Measurements from ENCODE around the gene SS18L1. TPM values are rescaled to one million over a fixed set of nuclear protein-coding genes. Genes with fewer than 3 reads are reported as not detected.
A peak's percentile ranks its signal among the peaks of the same experiment; 100 is the strongest.

SS18L1 gene
- polyA plus RNA-seq, 1 of the 3 experiments (the other 2 are of a cell fraction) = 10.7 TPM

DNA sequence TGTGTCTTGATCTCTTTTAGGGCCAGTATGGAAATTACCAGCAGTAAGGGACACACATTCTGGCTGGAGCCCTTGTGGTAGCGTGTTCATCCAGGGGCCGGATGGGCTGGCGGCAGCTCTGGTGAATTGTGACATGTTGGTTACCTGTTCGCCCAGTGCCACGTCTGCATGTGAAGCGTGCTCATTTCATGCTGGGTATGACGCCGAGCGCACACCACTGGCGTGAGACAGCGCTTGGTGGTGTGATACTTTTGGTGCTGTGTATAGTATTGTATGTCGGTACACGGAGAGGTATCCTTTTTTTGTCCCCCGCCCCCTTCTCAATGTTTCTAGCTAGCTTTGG, 35.6 kb downstream of the SS18L1 start:
- Histone ChIP-seq H3K9ac (no peak overlapping the region), H3K27ac (ENCODE audit: low read depth in 2 of 2, low read length in 1 of 2) (no peak overlapping the region), H3K4me3 (ENCODE audit: low read depth in 2 of 2, low read length in 1 of 2) (no peak overlapping the region), H3K79me2 (ENCODE audit: insufficient read depth) (peaks cover 19% of the 10 kb centered on the region), H3F3A (replicated peaks; ENCODE audit: insufficient read depth) (peaks cover 23% of the 10 kb centered on the region), H4K20me1 (ENCODE audit: insufficient read depth) (no peaks in the 10 kb centered on the region), H3K27me3 (ENCODE audit: insufficient read depth) (no peaks in the 10 kb centered on the region), H2AFZ (ENCODE audit: low read depth) (no peak overlapping the region), H3K9me3 (no peaks in the 10 kb centered on the region), H3K9me2 (no peaks in the 10 kb centered on the region), H3K4me2 (no peak overlapping the region), H3K4me1 (ENCODE audit: control insufficient read depth in 1 of 2, insufficient read depth in 2 of 2, low read depth in 1 of 2, low read length in 1 of 2) (peaks cover 5 to 19% of the 10 kb centered on the region in 2 experiments; a peak in 1 of 4 replicates), H3K36me3 (replicated peaks in 1 of 2; ENCODE audit: control insufficient read depth in 1 of 2, insufficient read depth in 2 of 2, low read length in 1 of 2) (peaks cover 14 to 28% of the 10 kb centered on the region in 2 experiments)
- TF ChIP-seq MEF2A (IDR thresholded peaks at IDR 0.05; ENCODE audit: borderline replicate concordance, low read depth) (no peak), EZH2phosphoT487 (IDR thresholded peaks at IDR 0.05; ENCODE audit: borderline replicate concordance, low read depth) (no peak)
- WGBS (ENCODE audit: low lambda C conversion rate) = 95% methylated on average over 10 of the region's 14 CpGs
- ChIA-PET CTCF (no interaction called here), POLR2A (no interaction called here)
- DNase-seq = no peak

DNA sequence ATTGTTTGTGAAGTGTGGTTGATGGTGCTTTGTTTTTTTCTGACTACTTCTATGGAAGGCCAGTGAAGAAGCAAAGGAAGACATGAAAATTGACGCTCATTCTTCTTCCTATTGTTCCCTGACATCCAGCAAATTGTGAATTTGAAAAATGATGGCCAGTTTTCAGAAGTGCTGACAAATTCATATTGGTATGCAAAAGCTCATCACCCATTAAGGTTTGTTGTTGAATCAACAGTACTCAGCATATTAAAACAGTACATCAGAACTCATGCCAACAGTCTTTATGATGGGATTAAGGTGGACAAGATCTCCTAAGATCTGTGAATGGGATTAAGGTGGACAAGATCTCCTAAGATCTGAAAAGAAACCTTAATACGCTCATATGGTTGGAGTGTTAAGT, 38.2 kb downstream of the SS18L1 start:
- no peak for DNase-seq
- CTCF ChIA-PET = no interaction called here
- peaks cover 7 to 15% of the 10 kb centered on the region in 2 experiments for H3K36me3 ChIP-seq (replicated peaks in 1 of 2; ENCODE audit: control insufficient read depth in 1 of 2, insufficient read depth in 2 of 2, low read length in 1 of 2)
- H3K4me3 ChIP-seq (ENCODE audit: low read depth in 2 of 2, low read length in 1 of 2) = peak overlapping the region; percentile 92 to 98
- peak overlapping the region; percentile 97; the same call in 1 of the 2 replicates for H3K9ac ChIP-seq
- POLR2A ChIA-PET = no interaction called here
- 93% methylated on average over 2 of the region's 2 CpGs for WGBS (ENCODE audit: low lambda C conversion rate)
- H3K4me1 ChIP-seq (ENCODE audit: control insufficient read depth in 1 of 2, insufficient read depth in 2 of 2, low read depth in 1 of 2, low read length in 1 of 2) = peaks cover 6 to 19% of the 10 kb centered on the region in 2 experiments; a peak in 1 of 4 replicates
- H4K20me1 ChIP-seq (ENCODE audit: insufficient read depth) = peaks cover 2% of the 10 kb centered on the region; the same call in 1 of the 2 replicates
- H3K27ac ChIP-seq (ENCODE audit: low read depth in 2 of 2, low read length in 1 of 2) = peak overlapping the region in 1 of 2 experiments; percentile 94; a peak in 1 of 4 replicates
- H3K9me3 ChIP-seq = no peaks in the 10 kb centered on the region
- peak overlapping the region; percentile 89 for H3K4me2 ChIP-seq
- H3K9me2 ChIP-seq = no peaks in the 10 kb centered on the region
- peaks cover 25% of the 10 kb centered on the region for H3F3A ChIP-seq (replicated peaks; ENCODE audit: insufficient read depth)
- peaks cover 43% of the 10 kb centered on the region for H3K79me2 ChIP-seq (ENCODE audit: insufficient read depth)
- TF ChIP-seq RAD21 (IDR thresholded peaks at IDR 0.05; ENCODE audit: low read length) (no peak), SMC3 (IDR thresholded peaks at IDR 0.05; ENCODE audit: low read depth, low read length) (no peak), JUND (IDR thresholded peaks at IDR 0.05) (no peak), RXRA (IDR thresholded peaks at IDR 0.05; ENCODE audit: borderline replicate concordance, low read depth) (no peak), GATA2 (CRISPR knock-in tag; IDR thresholded peaks at IDR 0.05) (no peak), NRF1 (IDR thresholded peaks at IDR 0.05; ENCODE audit: low read depth, low read length) (no peak), NFIC (IDR thresholded peaks at IDR 0.05; ENCODE audit: borderline replicate concordance) (no peak), CHD2 (IDR thresholded peaks at IDR 0.05; ENCODE audit: low read length, partially characterized antibody) (no peak), YY1 (IDR thresholded peaks at IDR 0.05; ENCODE audit: low read depth) (no peak), GABPA (IDR thresholded peaks at IDR 0.05; ENCODE audit: low read depth) (no peak), ELF1 (IDR thresholded peaks at IDR 0.05) (no peak), RCOR1 (IDR thresholded peaks at IDR 0.05; ENCODE audit: low read length) (no peak)
- TF ChIP-seq, protein P1, sequence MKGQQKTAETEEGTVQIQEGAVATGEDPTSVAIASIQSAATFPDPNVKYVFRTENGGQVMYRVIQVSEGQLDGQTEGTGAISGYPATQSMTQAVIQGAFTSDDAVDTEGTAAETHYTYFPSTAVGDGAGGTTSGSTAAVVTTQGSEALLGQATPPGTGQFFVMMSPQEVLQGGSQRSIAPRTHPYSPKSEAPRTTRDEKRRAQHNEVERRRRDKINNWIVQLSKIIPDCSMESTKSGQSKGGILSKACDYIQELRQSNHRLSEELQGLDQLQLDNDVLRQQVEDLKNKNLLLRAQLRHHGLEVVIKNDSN (IDR thresholded peaks at IDR 0.05; ENCODE audit: borderline replicate concordance, low read depth) = no peak
- TF ChIP-seq, protein P2, sequence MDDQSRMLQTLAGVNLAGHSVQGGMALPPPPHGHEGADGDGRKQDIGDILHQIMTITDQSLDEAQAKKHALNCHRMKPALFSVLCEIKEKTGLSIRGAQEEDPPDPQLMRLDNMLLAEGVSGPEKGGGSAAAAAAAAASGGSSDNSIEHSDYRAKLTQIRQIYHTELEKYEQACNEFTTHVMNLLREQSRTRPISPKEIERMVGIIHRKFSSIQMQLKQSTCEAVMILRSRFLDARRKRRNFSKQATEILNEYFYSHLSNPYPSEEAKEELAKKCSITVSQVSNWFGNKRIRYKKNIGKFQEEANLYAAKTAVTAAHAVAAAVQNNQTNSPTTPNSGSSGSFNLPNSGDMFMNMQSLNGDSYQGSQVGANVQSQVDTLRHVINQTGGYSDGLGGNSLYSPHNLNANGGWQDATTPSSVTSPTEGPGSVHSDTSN (IDR thresholded peaks at IDR 0.05) = no peak
- TF ChIP-seq, protein P3, sequence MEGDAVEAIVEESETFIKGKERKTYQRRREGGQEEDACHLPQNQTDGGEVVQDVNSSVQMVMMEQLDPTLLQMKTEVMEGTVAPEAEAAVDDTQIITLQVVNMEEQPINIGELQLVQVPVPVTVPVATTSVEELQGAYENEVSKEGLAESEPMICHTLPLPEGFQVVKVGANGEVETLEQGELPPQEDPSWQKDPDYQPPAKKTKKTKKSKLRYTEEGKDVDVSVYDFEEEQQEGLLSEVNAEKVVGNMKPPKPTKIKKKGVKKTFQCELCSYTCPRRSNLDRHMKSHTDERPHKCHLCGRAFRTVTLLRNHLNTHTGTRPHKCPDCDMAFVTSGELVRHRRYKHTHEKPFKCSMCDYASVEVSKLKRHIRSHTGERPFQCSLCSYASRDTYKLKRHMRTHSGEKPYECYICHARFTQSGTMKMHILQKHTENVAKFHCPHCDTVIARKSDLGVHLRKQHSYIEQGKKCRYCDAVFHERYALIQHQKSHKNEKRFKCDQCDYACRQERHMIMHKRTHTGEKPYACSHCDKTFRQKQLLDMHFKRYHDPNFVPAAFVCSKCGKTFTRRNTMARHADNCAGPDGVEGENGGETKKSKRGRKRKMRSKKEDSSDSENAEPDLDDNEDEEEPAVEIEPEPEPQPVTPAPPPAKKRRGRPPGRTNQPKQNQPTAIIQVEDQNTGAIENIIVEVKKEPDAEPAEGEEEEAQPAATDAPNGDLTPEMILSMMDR (IDR thresholded peaks at IDR 0.05) = no peak
- no peak overlapping the region for H2AFZ ChIP-seq (ENCODE audit: low read depth)
- no peaks in the 10 kb centered on the region for H3K27me3 ChIP-seq (ENCODE audit: insufficient read depth)

All from SK-N-SH (cell line).